SU-DHL-6 (cell line): ENCODE results near the gene MRPS34.

ENCODE experiments used
- H2AFZ ChIP-seq: fragments of 200-600 bp; sonication (generic); 2 replicates; pipeline ENCODE4 v1.6.1; 2014; ENCODE audit warnings: low read depth, mild to moderate bottlenecking, moderate library complexity, mixed read lengths, antibody characterized with exemption, low read length; ENCODE audit not compliant: severe bottlenecking
- H3F3A ChIP-seq: fragments of 200-600 bp; shearing (Covaris generic); 2 replicates; pipeline ENCODE4 v1.6.0; 2016; ENCODE audit warnings: antibody characterized with exemption, mild to moderate bottlenecking; ENCODE audit not compliant: insufficient read depth
- H3K27ac ChIP-seq: fragments of 200-600 bp; sonication (generic); 2 replicates; pipeline ENCODE4 v1.5.1; 2016; ENCODE audit warnings: low read depth, mild to moderate bottlenecking, low read length, moderate library complexity, mixed read lengths
- H3K27me3 ChIP-seq: fragments of 200-600 bp; sonication (generic), shearing (Covaris generic); 2 replicates; pipeline ENCODE4 v1.6.0; 2014; ENCODE audit warnings: mild to moderate bottlenecking, low read length
- H3K36me3 ChIP-seq: fragments of 200-600 bp; sonication (generic); 2 replicates; pipeline ENCODE4 v1.6.1; 2014; ENCODE audit warnings: mild to moderate bottlenecking, low read length, mixed read lengths
- H3K4me2 ChIP-seq: fragments of 300-600, 200-600 bp; shearing (Covaris generic), sonication (generic); 2 replicates; pipeline ENCODE4 v1.6.0; 2014; ENCODE audit warnings: low read length, low read depth, mild to moderate bottlenecking; ENCODE audit not compliant: poor library complexity, severe bottlenecking
- H3K4me3 ChIP-seq: fragments of 200-600 bp; sonication (generic); 2 replicates; pipeline ENCODE4 v1.5.1; 2014; ENCODE audit warnings: antibody characterized with exemption, low read length, mild to moderate bottlenecking, mixed read lengths; ENCODE audit not compliant: insufficient read depth, poor library complexity, severe bottlenecking
- H3K79me2 ChIP-seq: fragments of 200-600 bp; sonication (generic); 2 replicates; pipeline ENCODE4 v1.6.1; 2014; ENCODE audit warnings: mild to moderate bottlenecking, low read length, moderate library complexity; ENCODE audit not compliant: insufficient read depth
- H3K9ac ChIP-seq: fragments of 200-600 bp; sonication (generic); 2 replicates; pipeline ENCODE4 v1.7.0; 2014; ENCODE audit warnings: mild to moderate bottlenecking, low read length
- H3K9me2 ChIP-seq: fragments of 200-600 bp; sonication (generic); replicated peaks from 2 replicates; pipeline ENCODE4 v1.6.1; 2014; ENCODE audit warnings: low read length; ENCODE audit not compliant: insufficient read depth
- H3K9me3 ChIP-seq: fragments of 200-600 bp; sonication (generic); 2 replicates; pipeline ENCODE4 v1.6.1; 2014; ENCODE audit warnings: low read length, mixed read lengths; ENCODE audit not compliant: insufficient read depth
- H4K20me1 ChIP-seq: fragments of 200-600 bp; sonication (generic); 2 replicates; pipeline ENCODE4 v1.6.1; 2014; ENCODE audit warnings: low read depth, mild to moderate bottlenecking, antibody characterized with exemption, low read length, moderate library complexity, mixed read lengths
- CTCF ChIP-seq: fragments of 200-600 bp; sonication (generic); IDR thresholded peaks from one replicate; pipeline ENCODE4 v1.5.1; 2017; ENCODE audit warnings: antibody characterized with exemption, mild to moderate bottlenecking, low read length, moderate library complexity; ENCODE audit not compliant: insufficient read depth, poor library complexity, severe bottlenecking
- EZH2phosphoT487 ChIP-seq: fragments of 200-600 bp; sonication (generic), shearing (Covaris generic); conservative IDR thresholded peaks from 2 replicates; pipeline ENCODE4 v1.6.1; 2018; ENCODE audit warnings: mild to moderate bottlenecking, antibody characterized with exemption, low read length, moderate library complexity, mixed read lengths

Gene MRPS34

GRCh38 chr16:1770328-1771187, 2.4 kb downstream of the MRPS34 start:
- TF ChIP-seq CTCF (no peak), EZH2phosphoT487 (no peak)
- H4K20me1 ChIP-seq: no peaks in the 10 kb centered on the region
- H3F3A ChIP-seq: peaks cover 16% of the 10 kb centered on the region; the same call in 1 of the 2 replicates
- H3K9me3 ChIP-seq: no peaks in the 10 kb centered on the region
- H3K9me2 ChIP-seq: no peaks in the 10 kb centered on the region
- H2AFZ ChIP-seq: no peak overlapping the region
- peaks cover 16% of the 10 kb centered on the region for H3K79me2 ChIP-seq
- H3K9ac ChIP-seq: peak overlapping the region; percentile 93
- H3K27ac ChIP-seq: peak overlapping the region; percentile 84
- H3K27me3 ChIP-seq: no peaks in the 10 kb centered on the region
- H3K4me3 ChIP-seq: peak overlapping the region; percentile 90
- H3K36me3 ChIP-seq: no peaks in the 10 kb centered on the region
- H3K4me2 ChIP-seq: peak overlapping the region; percentile 95

GRCh38 chr16:1769402-1770300, 3.3 kb downstream of the MRPS34 start:
- no peaks in the 10 kb centered on the region for H4K20me1 ChIP-seq
- H3F3A ChIP-seq: peaks cover 16% of the 10 kb centered on the region; the same call in 1 of the 2 replicates
- H3K79me2 ChIP-seq: peaks cover 16% of the 10 kb centered on the region
- TF ChIP-seq CTCF (no peak), EZH2phosphoT487 (no peak)
- H3K4me2 ChIP-seq: peak overlapping the region; percentile 95
- H3K4me3 ChIP-seq: no peak overlapping the region
- no peak overlapping the region for H3K9ac ChIP-seq
- no peaks in the 10 kb centered on the region for H3K27me3 ChIP-seq
- H3K27ac ChIP-seq: no peak overlapping the region
- no peaks in the 10 kb centered on the region for H3K9me2 ChIP-seq
- H3K9me3 ChIP-seq: no peaks in the 10 kb centered on the region
- H2AFZ ChIP-seq: no peak overlapping the region
- no peaks in the 10 kb centered on the region for H3K36me3 ChIP-seq

- Histone ChIP-seq H4K20me1 (no peaks in the 10 kb centered on the region), H3K27me3 (no peaks in the 10 kb centered on the region), H2AFZ (no peak overlapping the region), H3K9me2 (no peaks in the 10 kb centered on the region), H3K4me2 (no peak overlapping the region), H3K9me3 (no peaks in the 10 kb centered on the region), H3K4me3 (no peak overlapping the region), H3K9ac (no peak overlapping the region), H3K27ac (no peak overlapping the region), H3K79me2 (peaks cover 11% of the 10 kb centered on the region), H3K36me3 (no peaks in the 10 kb centered on the region), H3F3A (peaks cover 16% of the 10 kb centered on the region; the same call in 1 of the 2 replicates)
- TF ChIP-seq CTCF: no peak
- no peak for TF ChIP-seq EZH2phosphoT487
These were observed 4.0 kb downstream of the MRPS34 start for GRCh38 chr16:1768767-1769401.
